Natural killer cell (primary cell): Measurements from ENCODE around the gene CEMP1. TPM values are rescaled to one million over a fixed set of nuclear protein-coding genes. Genes with fewer than 3 reads are reported as not detected.
A peak's percentile ranks its signal among the peaks of the same experiment; 100 is the strongest.

Source experiments
- ATAC-seq, 3 donors: fragments of 150-1000 bp in 2 of 3; fragments of 200-7000 bp in 1 of 3; cut with Tn5 transposase; 1 replicate in 1 of 3; 2 replicates in 2 of 3; pipeline ENCODE4 v1.10.0; 2021; ENCODE audit warnings: mild to moderate bottlenecking in 2 of 3, moderate library complexity in 2 of 3
- DNase-seq, 2 donors: peaks; one replicate each; pipeline versions ENCODE4 v3.0.0 to v3.0.0-alpha.2; 2013 to 2021; ENCODE audit warnings: mixed read lengths in 1 of 2
- H3K27ac ChIP-seq: one replicate; pipeline ENCODE4 v1.5.1; 2013; ENCODE audit warnings: mild to moderate bottlenecking, low read length
- H3K27me3 ChIP-seq: one replicate; pipeline ENCODE4 v1.6.1; 2013; ENCODE audit warnings: low read length; ENCODE audit not compliant: control insufficient read depth, insufficient read depth
- H3K36me3 ChIP-seq: one replicate; pipeline ENCODE4 v1.6.1; 2013; ENCODE audit warnings: low read length; ENCODE audit not compliant: control insufficient read depth, insufficient read depth
- H3K4me1 ChIP-seq: one replicate; pipeline ENCODE4 v1.6.1; 2013; ENCODE audit warnings: low read length; ENCODE audit not compliant: control insufficient read depth, insufficient read depth
- H3K4me3 ChIP-seq: one replicate; pipeline ENCODE4 v1.5.1; 2013; ENCODE audit warnings: low read length
- H3K9me3 ChIP-seq: one replicate; pipeline ENCODE4 v1.6.1; 2013; ENCODE audit warnings: low read length; ENCODE audit not compliant: control insufficient read depth, insufficient read depth
- H3K27ac Mint-ChIP-seq, 2 donors: one replicate each; pipeline ENCODE4 v1.8.0; 2022; ENCODE audit warnings: mild to moderate bottlenecking in 2 of 2, mixed read lengths in 2 of 2, moderate library complexity in 1 of 2
- H3K27me3 Mint-ChIP-seq, 2 donors: one replicate each; pipeline ENCODE4 v1.8.0; 2022; ENCODE audit warnings: low read depth in 2 of 2, mixed read lengths in 2 of 2
- H3K36me3 Mint-ChIP-seq: one replicate; pipeline ENCODE4 v1.8.0; 2022; ENCODE audit warnings: mixed read lengths
- H3K4me1 Mint-ChIP-seq, 2 donors: one replicate each; pipeline ENCODE4 v1.8.0; 2022; ENCODE audit warnings: mixed read lengths in 2 of 2
- H3K4me3 Mint-ChIP-seq: one replicate; pipeline ENCODE4 v1.8.0; 2022; ENCODE audit warnings: mild to moderate bottlenecking, moderate library complexity, mixed read lengths
- H3K9me3 Mint-ChIP-seq, 2 donors: one replicate each; pipeline ENCODE4 v1.8.0; 2022; ENCODE audit warnings: mixed read lengths in 2 of 2
- WGBS: methylation state at CpG from one replicate; pipeline ENCODE4 v1.1.7; 2013; ENCODE audit warnings: missing lambda C conversion rate; ENCODE audit not compliant: insufficient coverage; 5-methylcytosine and 5-hydroxymethylcytosine counted together
- intact Hi-C: fragments of 100-400 bp; cut with micrococcal nuclease; formaldehyde crosslinking; loops from one replicate; pipeline ENCODE4 v1.14.2; 2022
- total RNA-seq, 4 donors: library from RNA; stranded (reverse); fragments of 120-200 nt in 1 of 4; gene quantifications; one replicate each; pipeline versions ENCODE4 v1.2.3 to v1.2.4, GENCODE V29; 2013 to 2022
- TF ChIP-seq, protein P1 (sequence below): fragments of 200-600 bp; IDR thresholded peaks from one replicate; pipeline ENCODE4 v1.8.0; 2022; ENCODE audit warnings: antibody characterized with exemption

CEMP1 gene
- total RNA-seq, 3 donors from 2014 or later (not counting 1 experiment from before 2014, with no cell fraction given), result 0.28 to 0.56 (median 0.45) TPM

- no peaks in the 10 kb centered on the region for H3K9me3 Mint-ChIP-seq
- DNase-seq, result no peak
These were observed 23.5 kb downstream of the CEMP1 start for GRCh38 chr16:2507665-2508064.

GRCh38 chr16:2507052-2507659 lies 24.1 kb downstream of the CEMP1 start:
- no peak overlapping the region for H3K4me3 Mint-ChIP-seq
- 26% methylated on average over 14 of the region's 14 CpGs for WGBS
- TF ChIP-seq, protein P1, sequence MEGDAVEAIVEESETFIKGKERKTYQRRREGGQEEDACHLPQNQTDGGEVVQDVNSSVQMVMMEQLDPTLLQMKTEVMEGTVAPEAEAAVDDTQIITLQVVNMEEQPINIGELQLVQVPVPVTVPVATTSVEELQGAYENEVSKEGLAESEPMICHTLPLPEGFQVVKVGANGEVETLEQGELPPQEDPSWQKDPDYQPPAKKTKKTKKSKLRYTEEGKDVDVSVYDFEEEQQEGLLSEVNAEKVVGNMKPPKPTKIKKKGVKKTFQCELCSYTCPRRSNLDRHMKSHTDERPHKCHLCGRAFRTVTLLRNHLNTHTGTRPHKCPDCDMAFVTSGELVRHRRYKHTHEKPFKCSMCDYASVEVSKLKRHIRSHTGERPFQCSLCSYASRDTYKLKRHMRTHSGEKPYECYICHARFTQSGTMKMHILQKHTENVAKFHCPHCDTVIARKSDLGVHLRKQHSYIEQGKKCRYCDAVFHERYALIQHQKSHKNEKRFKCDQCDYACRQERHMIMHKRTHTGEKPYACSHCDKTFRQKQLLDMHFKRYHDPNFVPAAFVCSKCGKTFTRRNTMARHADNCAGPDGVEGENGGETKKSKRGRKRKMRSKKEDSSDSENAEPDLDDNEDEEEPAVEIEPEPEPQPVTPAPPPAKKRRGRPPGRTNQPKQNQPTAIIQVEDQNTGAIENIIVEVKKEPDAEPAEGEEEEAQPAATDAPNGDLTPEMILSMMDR, result no peak
- Histone ChIP-seq H3K36me3 (no peaks in the 10 kb centered on the region), H3K27ac (peak overlapping the region; percentile 59), H3K4me1 (peaks cover 42% of the 10 kb centered on the region), H3K27me3 (no peaks in the 10 kb centered on the region), H3K4me3 (no peak overlapping the region), H3K9me3 (no peaks in the 10 kb centered on the region)
- H3K36me3 Mint-ChIP-seq, result no peaks in the 10 kb centered on the region
- H3K4me1 Mint-ChIP-seq, result peaks cover 9 to 24% of the 10 kb centered on the region in 2 donors
- peaks cover 0 to 3% of the 10 kb centered on the region in 2 donors for H3K27me3 Mint-ChIP-seq
- DNase-seq, result no peak
- peak overlapping the region in 1 of 2 donors; percentile 50 for H3K27ac Mint-ChIP-seq
- ATAC-seq, result peak; percentile 30 to 40 (median 36)
- intact Hi-C loops, result no loop called here
- no peaks in the 10 kb centered on the region for H3K9me3 Mint-ChIP-seq

More at GRCh38 chr16:2507665-2508064, 23.5 kb downstream of the CEMP1 start:
- 60% methylated on average over 11 of the region's 11 CpGs for WGBS
- Histone ChIP-seq H3K36me3 (no peaks in the 10 kb centered on the region), H3K4me1 (peaks cover 47% of the 10 kb centered on the region), H3K27me3 (no peaks in the 10 kb centered on the region), H3K4me3 (no peak overlapping the region), H3K27ac (peak overlapping the region; percentile 59), H3K9me3 (no peaks in the 10 kb centered on the region)
- peak in 1 of 3 donors; percentile 53 for ATAC-seq
- H3K27me3 Mint-ChIP-seq, result peaks cover 0 to 4% of the 10 kb centered on the region in 2 donors
- TF ChIP-seq, protein P1, result no peak
- H3K4me3 Mint-ChIP-seq, result no peak overlapping the region
- H3K36me3 Mint-ChIP-seq, result no peaks in the 10 kb centered on the region
- H3K4me1 Mint-ChIP-seq, result peaks cover 14 to 29% of the 10 kb centered on the region in 2 donors
- H3K27ac Mint-ChIP-seq, result peak overlapping the region in 1 of 2 donors; percentile 1
- intact Hi-C loops, result no loop called here

DNA sequence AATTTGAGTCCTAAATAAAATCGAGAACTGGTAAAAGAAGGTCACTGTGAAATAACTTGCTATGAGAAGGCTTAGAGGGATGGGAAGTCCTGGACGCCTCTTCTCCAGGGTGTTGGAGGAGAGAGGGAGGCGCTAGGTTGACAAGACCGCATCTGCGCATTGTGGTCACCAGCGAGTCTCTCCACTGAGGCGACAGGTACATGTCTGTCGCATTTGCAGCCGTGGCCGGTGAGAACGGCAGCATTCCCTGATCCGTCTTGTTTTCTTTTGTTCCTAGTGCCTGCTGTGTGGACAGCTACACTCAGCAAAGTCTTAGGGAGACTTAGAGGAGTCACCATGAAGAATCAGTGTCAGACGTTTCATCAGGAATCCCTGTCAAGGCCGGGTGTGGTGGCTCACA lies 25.5 kb downstream of the CEMP1 start:
- H3K27ac ChIP-seq, result no peak overlapping the region
- H3K27me3 ChIP-seq, result no peaks in the 10 kb centered on the region
- H3K9me3 ChIP-seq, result no peaks in the 10 kb centered on the region
- Mint-ChIP-seq H3K36me3 (no peaks in the 10 kb centered on the region), H3K27ac (no peak overlapping the region), H3K9me3 (no peaks in the 10 kb centered on the region), H3K4me3 (no peak overlapping the region), H3K27me3 (no peaks in the 10 kb centered on the region), H3K4me1 (peaks cover 7 to 18% of the 10 kb centered on the region in 2 donors)
- intact Hi-C loops, result no loop called here
- 94% methylated on average over 14 of the region's 14 CpGs for WGBS
- H3K4me3 ChIP-seq, result no peak overlapping the region
- ATAC-seq (no peak), DNase-seq (no peak)
- peaks cover 52% of the 10 kb centered on the region for H3K4me1 ChIP-seq
- TF ChIP-seq, protein P1, result no peak
- no peaks in the 10 kb centered on the region for H3K36me3 ChIP-seq
